NCI-H526 treated with DMSO at 0.1 percent for 48 hours (cell line): ENCODE results near the gene ZNRF4.

Experiments used
- DNase-seq: peaks from one replicate; lab custom pipeline; 2025; lab: John Stamatoyannopoulos, UW

The ZNRF4 gene

DNA sequence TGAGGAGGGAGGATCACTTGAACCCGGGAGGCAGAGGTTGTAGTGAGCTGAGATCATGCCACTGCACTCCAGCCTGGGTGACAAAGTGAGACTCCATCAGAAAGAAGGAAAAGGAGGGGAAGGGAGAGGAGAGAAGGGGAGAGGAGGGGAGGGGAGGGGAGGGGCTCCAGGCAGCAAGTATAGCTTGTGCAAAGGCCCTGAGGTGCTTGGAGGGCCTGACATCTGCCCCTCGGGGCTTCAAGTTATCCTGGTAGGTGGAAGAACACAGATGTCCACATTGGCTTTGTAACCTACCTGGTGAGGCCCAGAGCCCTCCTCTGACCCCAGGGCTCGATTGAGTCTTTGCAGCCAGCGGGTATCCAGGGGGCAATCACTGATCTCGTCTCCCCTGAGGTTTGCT lies 11.5 kb upstream of the ZNRF4 start:
- no peak for DNase-seq

DNA sequence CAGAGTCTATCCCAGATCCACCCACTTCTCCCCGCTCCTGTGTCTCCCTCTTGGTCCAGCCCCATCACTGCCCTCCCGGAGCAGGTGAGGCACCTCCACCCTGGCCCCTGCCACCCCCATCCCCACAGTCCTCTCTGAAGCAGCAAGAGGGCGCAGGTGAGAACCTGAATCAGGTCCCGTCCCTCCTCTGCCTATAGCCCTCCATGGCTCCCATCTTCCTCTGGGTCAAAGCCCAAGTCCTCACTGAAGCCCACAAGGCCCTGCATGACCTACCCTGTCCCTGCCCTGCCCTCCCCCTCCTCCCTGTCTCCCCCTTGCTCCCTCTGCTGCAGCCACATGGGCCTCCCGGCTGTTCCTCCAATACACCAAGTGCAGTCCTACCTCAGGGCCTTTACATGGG lies 10.8 kb upstream of the ZNRF4 start:
- no peak for DNase-seq

DNA sequence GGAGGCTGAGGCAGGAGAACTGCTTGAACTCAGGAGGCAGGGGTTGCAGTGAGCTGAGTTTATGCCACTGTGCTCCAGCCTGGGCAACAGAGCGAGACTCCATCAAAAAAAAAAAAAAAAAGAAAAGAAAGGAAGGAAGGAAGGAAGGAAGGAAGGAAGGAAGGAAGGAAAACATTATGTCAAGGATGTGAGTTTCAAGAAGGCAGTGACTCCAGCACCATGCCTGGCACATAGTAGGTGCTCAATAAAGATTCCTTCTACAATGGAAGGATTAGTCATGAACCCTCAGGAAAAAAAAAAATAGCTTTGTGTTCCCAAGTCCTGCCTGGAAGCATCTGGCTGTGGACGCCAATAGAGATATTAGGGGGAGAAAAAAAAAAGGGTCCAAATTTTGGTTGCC lies 10.1 kb upstream of the ZNRF4 start:
- DNase-seq, result no peak

GRCh38 chr19:5445561-5446055 lies 9.6 kb upstream of the ZNRF4 start:
- no peak for DNase-seq

DNA sequence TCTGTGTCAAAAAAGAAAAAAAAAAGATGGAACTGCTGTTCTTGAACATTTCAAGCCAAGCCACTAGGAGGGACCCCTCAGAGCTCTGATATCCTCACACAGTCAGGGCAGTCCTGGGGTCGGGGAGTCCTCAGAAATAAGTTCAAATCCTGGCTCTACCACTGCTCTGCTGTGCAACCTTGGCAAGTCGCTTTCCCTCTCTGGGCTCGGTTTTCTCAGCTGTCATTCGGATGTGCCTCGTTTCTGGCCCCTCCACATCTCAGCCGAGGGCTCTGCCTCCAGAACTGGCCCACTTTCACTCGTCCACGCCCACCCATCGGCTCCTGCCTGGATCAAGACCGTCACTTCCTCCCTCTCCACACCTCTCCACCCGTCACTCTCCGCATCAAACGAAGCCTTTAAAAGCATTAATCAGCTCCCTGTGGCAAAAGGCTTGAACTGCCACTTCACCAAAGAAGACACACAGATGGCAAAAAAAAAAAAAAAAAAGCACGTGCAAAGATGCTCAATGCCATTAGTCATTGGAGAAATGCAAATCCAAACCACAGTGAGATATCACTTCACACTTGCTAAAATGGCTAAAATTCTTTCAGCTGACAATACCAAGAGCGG lies 7.4 kb upstream of the ZNRF4 start:
- no peak for DNase-seq

- DNase-seq, result no peak
Observed at GRCh38 chr19:5448374-5448773, 6.8 kb upstream of the ZNRF4 start.

GRCh38 chr19:5450482-5451126 lies 4.6 kb upstream of the ZNRF4 start:
- no peak for DNase-seq

- DNase-seq, result no peak
Observed at GRCh38 chr19:5451494-5451893, 3.7 kb upstream of the ZNRF4 start.

GRCh38 chr19:5452594-5453565 lies 2.3 kb upstream of the ZNRF4 start:
- no peak for DNase-seq

DNA sequence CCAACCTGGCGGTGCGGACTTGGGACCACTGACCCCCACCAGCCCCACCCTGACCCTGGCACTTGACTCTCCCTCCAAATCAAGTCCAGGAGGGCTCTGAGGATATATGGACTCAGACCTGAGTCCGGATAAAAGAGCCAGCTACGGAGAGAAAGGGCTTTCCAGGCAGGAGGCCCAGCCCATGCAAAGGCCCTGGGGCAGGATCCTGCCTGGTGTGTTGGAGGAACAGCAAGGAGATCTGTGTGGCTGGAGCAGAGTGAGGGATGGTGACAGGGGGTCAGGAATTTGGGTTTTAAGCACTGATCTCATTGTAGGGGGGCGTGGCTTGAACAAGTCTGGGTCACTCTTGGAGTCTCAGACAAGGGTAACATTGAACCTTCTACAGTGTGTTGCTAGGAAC lies 474 bp upstream of the ZNRF4 start:
- DNase-seq, result no peak

GRCh38 chr19:5456130-5456840 lies 1.1 kb downstream of the ZNRF4 start:
- DNase-seq, result no peak

GRCh38 chr19:5456841-5457200 lies 1.6 kb downstream of the ZNRF4 start:
- DNase-seq, result no peak

- DNase-seq, result no peak
Observed at GRCh38 chr19:5457709-5458108, 2.5 kb downstream of the ZNRF4 start.

GRCh38 chr19:5458420-5458819 lies 3.2 kb downstream of the ZNRF4 start:
- DNase-seq, result no peak

- DNase-seq, result no peak
Observed at GRCh38 chr19:5459360-5459759, 4.1 kb downstream of the ZNRF4 start.

DNA sequence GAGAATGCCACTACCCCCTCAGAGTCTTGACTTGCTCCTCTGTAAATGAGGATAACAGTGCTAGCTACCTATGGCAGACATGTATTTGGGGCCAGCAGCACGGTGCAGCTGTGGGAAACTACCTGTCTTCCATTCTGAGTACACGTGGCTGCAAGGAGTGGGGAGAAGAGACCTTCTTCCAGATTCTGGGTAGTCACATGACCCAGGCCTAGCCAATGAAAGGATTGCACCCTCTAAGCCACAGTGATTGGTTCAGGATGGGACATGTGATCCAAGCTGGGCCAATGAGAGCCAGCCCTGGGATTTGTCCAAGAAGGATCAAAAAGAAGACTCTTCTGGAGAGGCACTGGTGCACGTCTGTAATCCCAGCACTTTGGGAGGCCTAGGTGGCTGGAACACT lies 5.5 kb downstream of the ZNRF4 start:
- no peak for DNase-seq

- DNase-seq, result no peak
Observed at GRCh38 chr19:5463959-5464358, 8.7 kb downstream of the ZNRF4 start.

GRCh38 chr19:5466072-5466471 lies 10.9 kb downstream of the ZNRF4 start:
- no peak for DNase-seq

GRCh38 chr19:5466814-5467291 lies 11.6 kb downstream of the ZNRF4 start:
- DNase-seq, result no peak

DNA sequence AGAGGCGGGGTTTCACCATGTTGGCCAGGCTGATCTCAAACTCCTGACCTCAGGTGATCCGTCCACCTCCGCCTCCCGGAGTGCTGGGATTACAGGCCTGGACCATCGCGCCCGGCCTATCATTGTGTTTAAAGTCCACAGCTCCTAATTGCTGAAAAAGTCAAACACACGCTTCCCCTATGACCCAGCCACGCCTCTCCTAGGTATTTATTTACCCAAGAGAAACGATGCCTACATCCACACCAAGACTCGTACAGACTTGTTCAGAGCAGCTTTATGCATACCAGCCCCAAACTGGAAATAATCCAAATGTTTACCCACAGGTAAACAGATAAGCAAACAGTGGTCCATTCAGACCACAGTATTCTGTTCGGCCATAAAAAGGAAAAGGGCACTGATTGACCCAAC lies 15.1 kb downstream of the ZNRF4 start:
- DNase-seq, result no peak

- DNase-seq, result no peak
Observed at GRCh38 chr19:5472286-5472685, 17.1 kb downstream of the ZNRF4 start.

GRCh38 chr19:5473646-5474045 lies 18.4 kb downstream of the ZNRF4 start:
- DNase-seq, result no peak
